Dendritic cell treated with granulocyte-macrophage colony-stimulating factor and Interleukin-4, amounts not matched to agents 40 ng/mL and 50 ng/mL, for 4 days (primary cell): ENCODE data around the gene EID3.

Experiments
- H3K27ac Mint-ChIP-seq: one replicate; pipeline ENCODE4 v1.8.0; 2022; ENCODE audit warnings: mild to moderate bottlenecking, mixed read lengths
- H3K27me3 Mint-ChIP-seq: one replicate; pipeline ENCODE4 v1.8.0; 2022; ENCODE audit warnings: mild to moderate bottlenecking, mixed read lengths
- H3K36me3 Mint-ChIP-seq: one replicate; pipeline ENCODE4 v1.8.0; 2022; ENCODE audit warnings: low read depth, mixed read lengths
- H3K4me1 Mint-ChIP-seq: one replicate; pipeline ENCODE4 v1.8.0; 2022; ENCODE audit warnings: low read depth, mixed read lengths
- H3K4me3 Mint-ChIP-seq: one replicate; pipeline ENCODE4 v1.8.0; 2022; ENCODE audit warnings: mild to moderate bottlenecking, moderate library complexity, mixed read lengths
- H3K9me3 Mint-ChIP-seq: one replicate; pipeline ENCODE4 v1.8.0; 2022; ENCODE audit warnings: mixed read lengths
- intact Hi-C: fragments of 100-400 bp; cut with micrococcal nuclease; formaldehyde crosslinking; loops from one replicate; pipeline ENCODE4 v1.15.0; 2022

EID3 gene

GRCh38 chr12:104344682-104345081, 41.1 kb downstream of the EID3 start:
- H3K36me3 Mint-ChIP-seq, result peaks cover 96% of the 10 kb centered on the region

GRCh38 chr12:104345234-104346066, 41.9 kb downstream of the EID3 start:
- H3K27me3 Mint-ChIP-seq, result no peaks in the 10 kb centered on the region
- intact Hi-C loops, result no loop called here
- peaks cover 5% of the 10 kb centered on the region for H3K4me1 Mint-ChIP-seq
- H3K27ac Mint-ChIP-seq, result no peak overlapping the region
- H3K4me3 Mint-ChIP-seq, result no peak overlapping the region
- H3K9me3 Mint-ChIP-seq, result no peaks in the 10 kb centered on the region
- peaks cover 96% of the 10 kb centered on the region for H3K36me3 Mint-ChIP-seq

More at GRCh38 chr12:104344682-104345081, 41.1 kb downstream of the EID3 start:
- no peaks in the 10 kb centered on the region for H3K27me3 Mint-ChIP-seq
- H3K4me3 Mint-ChIP-seq, result no peak overlapping the region
- no peaks in the 10 kb centered on the region for H3K9me3 Mint-ChIP-seq
- H3K27ac Mint-ChIP-seq, result no peak overlapping the region
- H3K4me1 Mint-ChIP-seq, result peaks cover 5% of the 10 kb centered on the region
- intact Hi-C loops, result no loop called here

- Mint-ChIP-seq H3K4me1 (peaks cover 4% of the 10 kb centered on the region), H3K27me3 (no peaks in the 10 kb centered on the region), H3K36me3 (peaks cover 92% of the 10 kb centered on the region), H3K4me3 (no peak overlapping the region), H3K9me3 (no peaks in the 10 kb centered on the region), H3K27ac (no peak overlapping the region)
- intact Hi-C loops, result no loop called here
Observed at GRCh38 chr12:104347374-104348075, 44.0 kb downstream of the EID3 start.

GRCh38 chr12:104348283-104348993, 44.9 kb downstream of the EID3 start:
- Mint-ChIP-seq H3K36me3 (peaks cover 88% of the 10 kb centered on the region), H3K4me1 (no peaks in the 10 kb centered on the region), H3K9me3 (no peaks in the 10 kb centered on the region), H3K27me3 (no peaks in the 10 kb centered on the region), H3K27ac (no peak overlapping the region), H3K4me3 (no peak overlapping the region)
- intact Hi-C loops, result no loop called here

GRCh38 chr12:104348994-104349494, 45.5 kb downstream of the EID3 start:
- H3K36me3 Mint-ChIP-seq, result peaks cover 88% of the 10 kb centered on the region
- no peak overlapping the region for H3K4me3 Mint-ChIP-seq
- H3K4me1 Mint-ChIP-seq, result no peaks in the 10 kb centered on the region
- H3K27ac Mint-ChIP-seq, result no peak overlapping the region
- no peaks in the 10 kb centered on the region for H3K9me3 Mint-ChIP-seq
- H3K27me3 Mint-ChIP-seq, result no peaks in the 10 kb centered on the region
- intact Hi-C loops, result no loop called here

- Mint-ChIP-seq H3K9me3 (no peaks in the 10 kb centered on the region), H3K27me3 (no peaks in the 10 kb centered on the region), H3K36me3 (peaks cover 89% of the 10 kb centered on the region), H3K4me3 (no peak overlapping the region), H3K27ac (no peak overlapping the region), H3K4me1 (no peaks in the 10 kb centered on the region)
- intact Hi-C loops, result no loop called here
Observed at GRCh38 chr12:104350211-104351056, 46.9 kb downstream of the EID3 start.

GRCh38 chr12:104351057-104351983, 47.8 kb downstream of the EID3 start:
- H3K36me3 Mint-ChIP-seq, result peaks cover 83% of the 10 kb centered on the region
- H3K27me3 Mint-ChIP-seq, result no peaks in the 10 kb centered on the region
- H3K27ac Mint-ChIP-seq, result no peak overlapping the region
- H3K4me1 Mint-ChIP-seq, result no peaks in the 10 kb centered on the region
- H3K4me3 Mint-ChIP-seq, result no peak overlapping the region
- no peaks in the 10 kb centered on the region for H3K9me3 Mint-ChIP-seq
- intact Hi-C loops, result no loop called here

- no peaks in the 10 kb centered on the region for H3K4me1 Mint-ChIP-seq
- H3K9me3 Mint-ChIP-seq, result no peaks in the 10 kb centered on the region
- intact Hi-C loops, result no loop called here
- H3K36me3 Mint-ChIP-seq, result peaks cover 75% of the 10 kb centered on the region
- H3K4me3 Mint-ChIP-seq, result no peak overlapping the region
- no peaks in the 10 kb centered on the region for H3K27me3 Mint-ChIP-seq
- no peak overlapping the region for H3K27ac Mint-ChIP-seq
Observed at GRCh38 chr12:104352106-104352713, 48.7 kb downstream of the EID3 start.

- intact Hi-C loops, result no loop called here
- H3K27me3 Mint-ChIP-seq, result no peaks in the 10 kb centered on the region
- H3K9me3 Mint-ChIP-seq, result no peaks in the 10 kb centered on the region
- no peak overlapping the region for H3K4me3 Mint-ChIP-seq
- H3K36me3 Mint-ChIP-seq, result peaks cover 64% of the 10 kb centered on the region
- H3K27ac Mint-ChIP-seq, result no peak overlapping the region
- H3K4me1 Mint-ChIP-seq, result no peaks in the 10 kb centered on the region
Observed at GRCh38 chr12:104353012-104353981, 49.8 kb downstream of the EID3 start.

GRCh38 chr12:104354167-104354867, 50.8 kb downstream of the EID3 start:
- H3K27me3 Mint-ChIP-seq, result no peaks in the 10 kb centered on the region
- no peaks in the 10 kb centered on the region for H3K9me3 Mint-ChIP-seq
- no peaks in the 10 kb centered on the region for H3K4me1 Mint-ChIP-seq
- no peak overlapping the region for H3K27ac Mint-ChIP-seq
- H3K36me3 Mint-ChIP-seq, result peaks cover 54% of the 10 kb centered on the region
- H3K4me3 Mint-ChIP-seq, result no peak overlapping the region
- intact Hi-C loops, result no loop called here
